HepG2 (cell line): ENCODE data around the gene TMEM127. TPM values are rescaled to one million over a fixed set of nuclear protein-coding genes. Genes with fewer than 3 reads are reported as not detected.

ENCODE experiments used
- ATAC-seq: fragments of 200-7000 bp; cut with Tn5 transposase; 3 replicates; pipeline ENCODE4 v1.9.1; 2020; ENCODE audit warnings: mild to moderate bottlenecking, moderate library complexity
- BruUV-seq: library from RNA; stranded (reverse); fragments of 400-500 nt; replicated peaks from 2 replicates; lab custom pipeline; 2021; lab: Mats Ljungman, UMichigan
- CTCF ChIA-PET: fragments of 300-600 bp; formaldehyde crosslinking; extraction: SDS; loops from one replicate; lab custom pipeline; 2021; ENCODE audit warnings: low total read pairs, inconsistent platforms, low intra/inter-chr PET ratio; lab: Yijun Ruan, JAX
- POLR2A ChIA-PET: fragments of 350-600 bp; sonication (Branson Sonifier 250); formaldehyde crosslinking; loops from one replicate; lab custom pipeline; 2020; ENCODE audit warnings: antibody characterized with exemption, inconsistent platforms; lab: Yijun Ruan, JAX
- DNase-seq: peaks from one replicate; pipeline ENCODE4 v3.0.0-alpha.2; 2015; ENCODE audit warnings: low spot score
- FAIRE-seq: peaks from 3 replicates; lab custom pipeline; 2011; peaks lifted over from hg19 to GRCh38; lab: Jason Lieb, UNC
- H2AFZ ChIP-seq: one replicate; pipeline ENCODE4 v1.6.1; 2011; ENCODE audit warnings: low read length, inconsistent platforms
- H3K27ac ChIP-seq: fragments of 300-600 bp; 3 replicates; pipeline ENCODE4 v1.8.0; 2011; ENCODE audit warnings: mixed run types, mild to moderate bottlenecking, mixed read lengths, low read length, inconsistent platforms; ENCODE audit not compliant: insufficient read depth; ENCODE audit errors: extremely low read length
- H3K27me3 ChIP-seq, 2 experiments: fragments of 200-600 bp in 1 of 2; 2 replicates in 1 of 2; 3 replicates in 1 of 2; pipeline versions ENCODE4 v1.6.0 to v1.8.0; 2011; ENCODE audit warnings: low read length in 2 of 2, mild to moderate bottlenecking in 2 of 2, moderate library complexity in 2 of 2, inconsistent platforms in 1 of 2; ENCODE audit not compliant: insufficient read depth in 2 of 2, control insufficient read depth in 1 of 2
- H3K36me3 ChIP-seq, 2 experiments: fragments of 200-600 bp in 1 of 2; replicated peaks in 1 of 2; 2 replicates in 1 of 2; 3 replicates in 1 of 2; pipeline versions ENCODE4 v1.5.1 to v1.8.0; 2011; ENCODE audit warnings: low read length in 2 of 2, inconsistent platforms in 1 of 2; ENCODE audit not compliant: insufficient read depth in 2 of 2, control insufficient read depth in 1 of 2
- H3K4me1 ChIP-seq: 2 replicates; pipeline ENCODE4 v1.5.1; 2012; ENCODE audit warnings: low read length, inconsistent platforms; ENCODE audit not compliant: insufficient read depth
- H3K4me2 ChIP-seq: 2 replicates; pipeline ENCODE4 v1.6.0; 2011; ENCODE audit warnings: low read depth, low read length, inconsistent platforms
- H3K4me3 ChIP-seq, 3 experiments: fragments of 200-600 bp in 1 of 3; sonication (generic), shearing (Covaris generic) in 1 of 3; replicated peaks in 1 of 3; 2 replicates each; pipeline ENCODE4 v1.5.1; 2011 to 2016; ENCODE audit warnings: low read length in 3 of 3, inconsistent platforms in 2 of 3, low read depth in 2 of 3, mild to moderate bottlenecking in 2 of 3, control low read depth in 1 of 3, mixed read lengths in 1 of 3; ENCODE audit not compliant: insufficient read depth in 1 of 3
- H3K79me2 ChIP-seq: one replicate; pipeline ENCODE4 v1.6.1; 2011; ENCODE audit warnings: low read length, inconsistent platforms; ENCODE audit not compliant: insufficient read depth
- H3K9ac ChIP-seq: 2 replicates; pipeline ENCODE4 v1.6.0; 2011; ENCODE audit warnings: mild to moderate bottlenecking, low read depth, low read length, inconsistent platforms; ENCODE audit not compliant: insufficient read depth
- H3K9me3 ChIP-seq: 2 replicates; pipeline ENCODE4 v1.5.1; 2012; ENCODE audit warnings: mild to moderate bottlenecking, low read length
- H4K20me1 ChIP-seq: 2 replicates; pipeline ENCODE4 v1.6.0; 2011; ENCODE audit warnings: inconsistent platforms, mild to moderate bottlenecking, low read length, moderate library complexity; ENCODE audit not compliant: insufficient read depth
- ATM ChIP-seq: fragments of 450-650 bp; IDR thresholded peaks from 2 replicates; pipeline ENCODE4 v1.7.1; 2017; ENCODE audit warnings: mild to moderate bottlenecking, borderline replicate concordance
- CBX5 ChIP-seq: sonication (generic); formaldehyde crosslinking; IDR thresholded peaks from 2 replicates; pipeline ENCODE4 v1.4.0; 2020; ENCODE audit warnings: missing genetic modification reagents, borderline replicate concordance
- FOSL2 ChIP-seq: sonication (generic); formaldehyde crosslinking; IDR thresholded peaks from 2 replicates; pipeline ENCODE4 v1.4.0; 2020; ENCODE audit warnings: missing genetic modification reagents
- FOXA3 ChIP-seq: IDR thresholded peaks from 2 replicates; pipeline ENCODE4 v1.6.1; 2016; ENCODE audit warnings: missing genetic modification reagents, missing compliant biosample characterization
- HNF1B ChIP-seq: sonication (generic); formaldehyde crosslinking; IDR thresholded peaks from 2 replicates; pipeline ENCODE4 v1.5.1; 2020; ENCODE audit warnings: mild to moderate bottlenecking, moderate library complexity, missing genetic modification reagents
- JUND ChIP-seq: sonication (generic); formaldehyde crosslinking; IDR thresholded peaks from 2 replicates; pipeline ENCODE4 v1.8.0; 2022; ENCODE audit warnings: mild to moderate bottlenecking, missing genetic modification reagents
- MED13 ChIP-seq: sonication (generic); formaldehyde crosslinking; IDR thresholded peaks from 2 replicates; pipeline ENCODE4 v1.5.0; 2020; ENCODE audit warnings: missing genetic modification reagents
- MLX ChIP-seq: IDR thresholded peaks from 2 replicates; pipeline ENCODE4 v1.6.1; 2016
- PBX3 ChIP-seq: sonication (generic); formaldehyde crosslinking; IDR thresholded peaks from 2 replicates; pipeline ENCODE4 v1.8.1; 2023; ENCODE audit warnings: missing genetic modification reagents, inconsistent platforms, borderline replicate concordance
- SMARCC2 ChIP-seq: fragments of 450-650 bp; IDR thresholded peaks from 2 replicates; pipeline ENCODE4 v1.6.1; 2017; ENCODE audit warnings: antibody characterized with exemption, mild to moderate bottlenecking
- ZFP36L2 ChIP-seq: sonication (generic); formaldehyde crosslinking; IDR thresholded peaks from 2 replicates; pipeline ENCODE4 v1.4.0; 2020; ENCODE audit warnings: missing genetic modification reagents
- ZNF124 ChIP-seq: sonication (generic); formaldehyde crosslinking; IDR thresholded peaks from 2 replicates; pipeline ENCODE4 v1.4.0; 2020; ENCODE audit warnings: missing genetic modification reagents
- ZNF546 ChIP-seq: sonication (generic); formaldehyde crosslinking; conservative IDR thresholded peaks from 2 replicates; pipeline ENCODE4 v1.8.1; 2023; ENCODE audit warnings: mild to moderate bottlenecking, missing genetic modification reagents
- ZNF605 ChIP-seq: sonication (generic); formaldehyde crosslinking; IDR thresholded peaks from 2 replicates; pipeline ENCODE4 v1.8.0; 2022; ENCODE audit warnings: mild to moderate bottlenecking, missing genetic modification reagents
- ZNF619 ChIP-seq: sonication (generic); formaldehyde crosslinking; IDR thresholded peaks from 2 replicates; pipeline ENCODE4 v1.4.0; 2020; ENCODE audit warnings: mild to moderate bottlenecking, missing genetic modification reagents
- ZSCAN29 ChIP-seq: sonication (generic); formaldehyde crosslinking; conservative IDR thresholded peaks from 2 replicates; pipeline ENCODE4 v1.4.0; 2020; ENCODE audit warnings: mild to moderate bottlenecking, missing genetic modification reagents
- ZZZ3 ChIP-seq: sonication (generic); formaldehyde crosslinking; IDR thresholded peaks from 2 replicates; pipeline ENCODE4 v1.4.0; 2020; ENCODE audit warnings: missing genetic modification reagents, mild to moderate bottlenecking, borderline replicate concordance
- WGBS: methylation state at CpG from one replicate; pipeline ENCODE4 v1.1.6; 2017; ENCODE audit warnings: low lambda C conversion rate; 5-methylcytosine and 5-hydroxymethylcytosine counted together
- in situ Hi-C: cut with HindIII; loops from 2 replicates; pipeline ENCODE4 v1.10.0; 2017; ENCODE audit warnings: low pct_unique_long_range_greater_than_20kb; ENCODE audit not compliant: extremely low pct_ligation_motif_present
- intact Hi-C: fragments of 100-400 bp; cut with micrococcal nuclease; formaldehyde crosslinking; loops from one replicate; pipeline ENCODE4 v1.10.0; 2022; ENCODE audit not compliant: unreplicated experiment
- polyA plus RNA-seq, 8 experiments: library from polyadenylated mRNA; depleted of rRNA in 3 of 8; stranded (reverse) in 7 of 8; unstranded in 1 of 8; fragments of >200 nt; fragmentation: Illumina TruSeq in 4 of 8; extraction: Trizol in 4 of 8; gene quantifications; 2 replicates each; pipeline versions ENCODE4 v1.2.1 to v1.2.3, GENCODE V29; 2011 to 2016; ENCODE audit warnings: low read depth in 4 of 8, missing spikeins in 1 of 8, mixed read lengths in 1 of 8; ENCODE audit not compliant: insufficient read depth in 1 of 8
- total RNA-seq, 5 experiments: library from RNA; depleted of rRNA; stranded (reverse); fragments of >200 nt; fragmentation: Illumina TruSeq; extraction: Trizol; gene quantifications; 2 replicates each; pipeline ENCODE4 v1.2.3, GENCODE V29; 2016; ENCODE audit warnings: low read depth in 1 of 5

The TMEM127 gene
- total and polyA plus RNA-seq, 2 of the 13 experiments (the other 11 are each of a cell fraction or from before 2014, with no cell fraction given): 21.5 to 33.9 TPM

GRCh38 chr2:96241900-96242611 lies 23.7 kb downstream of the TMEM127 start:
- Histone ChIP-seq H3K36me3 (peaks cover 2 to 17% of the 10 kb centered on the region in 2 experiments; a peak in 3 of 5 replicates), H3K9me3 (no peaks in the 10 kb centered on the region), H3K4me1 (peaks cover 10% of the 10 kb centered on the region; the same call in 1 of the 2 replicates), H3K4me2 (no peak overlapping the region), H3K9ac (no peak overlapping the region), H2AFZ (no peak overlapping the region), H3K79me2 (no peaks in the 10 kb centered on the region), H3K27ac (no peak overlapping the region), H4K20me1 (no peaks in the 10 kb centered on the region), H3K4me3 (no peak overlapping the region), H3K27me3 (no peaks in the 10 kb centered on the region)
- intact Hi-C loops: no loop called here
- TF ChIP-seq SMARCC2 (no peak), ZSCAN29 (CRISPR knock-in tag) (no peak), JUND (CRISPR knock-in tag) (no peak), HNF1B (no peak), CBX5 (CRISPR knock-in tag) (no peak), PBX3 (CRISPR knock-in tag) (no peak), MED13 (no peak), FOXA3 (CRISPR knock-in tag) (no peak), ZNF605 (CRISPR knock-in tag) (no peak), FOSL2 (CRISPR knock-in tag) (no peak), ATM (no peak), ZFP36L2 (no peak), ZNF619 (CRISPR knock-in tag) (no peak), MLX (no peak), ZNF124 (CRISPR knock-in tag) (no peak), ZZZ3 (CRISPR knock-in tag) (no peak), ZNF546 (no peak)
- ATAC-seq: no peak
- WGBS: 97% methylated on average over 5 of the region's 5 CpGs
- FAIRE-seq: no peak
- no peak for DNase-seq
- in situ Hi-C loops: no loop called here
- CTCF ChIA-PET: no interaction called here
- BruUV-seq: no TSS peak
- POLR2A ChIA-PET: no interaction called here
